ENCODE results near the gene TRIM50. TPM values are rescaled to one million over a fixed set of nuclear protein-coding genes. Genes with fewer than 3 reads are reported as not detected.

Gene TRIM50
- total and polyA plus RNA-seq, 2 of the 13 experiments (the other 11 are each of a cell fraction or from before 2014, with no cell fraction given) = 4.2 to 24.5 TPM

DNA sequence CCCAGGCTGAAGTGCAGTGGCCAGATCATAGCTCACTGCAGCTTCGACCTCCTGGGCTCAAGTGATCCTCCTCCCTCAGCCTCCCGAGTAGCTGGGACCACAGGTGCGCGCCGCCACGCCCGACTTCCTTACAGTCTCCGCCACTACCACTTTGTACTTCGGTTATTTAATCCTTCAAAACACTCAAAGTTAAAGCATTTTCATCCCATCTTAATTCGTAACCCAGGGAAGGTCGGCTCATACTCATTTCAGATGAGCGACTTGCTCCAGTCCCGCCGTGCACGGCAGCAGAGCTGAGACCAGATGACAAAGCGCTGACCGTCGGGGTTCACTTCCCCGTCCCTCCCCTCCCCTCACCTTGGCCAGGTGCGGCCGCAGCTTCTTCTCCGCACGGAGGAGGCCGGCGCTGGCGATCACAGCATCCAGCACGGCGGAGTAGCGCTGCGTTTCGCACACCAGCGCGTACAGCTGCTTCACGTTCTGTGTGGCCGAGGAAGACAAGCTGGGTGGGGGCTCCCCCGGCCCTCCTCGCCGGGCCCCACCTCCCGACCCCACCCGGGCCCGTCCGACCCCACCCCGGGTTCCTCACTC lies 19.7 kb downstream of the TRIM50 start (continued):
- TF ChIP-seq ZBTB38 (CRISPR knock-in tag; IDR thresholded peaks at IDR 0.05) = 0 out of 2 replicates have a peak, but pooled peaks have one; percentile 19
- TF ChIP-seq, protein P1, sequence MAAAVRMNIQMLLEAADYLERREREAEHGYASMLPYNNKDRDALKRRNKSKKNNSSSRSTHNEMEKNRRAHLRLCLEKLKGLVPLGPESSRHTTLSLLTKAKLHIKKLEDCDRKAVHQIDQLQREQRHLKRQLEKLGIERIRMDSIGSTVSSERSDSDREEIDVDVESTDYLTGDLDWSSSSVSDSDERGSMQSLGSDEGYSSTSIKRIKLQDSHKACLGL (CRISPR knock-in tag; IDR thresholded peaks at IDR 0.05) = peak; percentile 7; the same call in 1 of the 2 replicates
- TF ChIP-seq ZFP1 (CRISPR knock-in tag; IDR thresholded peaks at IDR 0.05) = no peak
- peak; percentile 50 for TF ChIP-seq ZNF777 (CRISPR knock-in tag; IDR thresholded peaks at IDR 0.05)
- 0 out of 2 replicates have a peak, but pooled peaks have one; percentile 32 for TF ChIP-seq ZNF484 (CRISPR knock-in tag; IDR thresholded peaks at IDR 0.05; ENCODE audit: borderline replicate concordance, low read depth)

DNA sequence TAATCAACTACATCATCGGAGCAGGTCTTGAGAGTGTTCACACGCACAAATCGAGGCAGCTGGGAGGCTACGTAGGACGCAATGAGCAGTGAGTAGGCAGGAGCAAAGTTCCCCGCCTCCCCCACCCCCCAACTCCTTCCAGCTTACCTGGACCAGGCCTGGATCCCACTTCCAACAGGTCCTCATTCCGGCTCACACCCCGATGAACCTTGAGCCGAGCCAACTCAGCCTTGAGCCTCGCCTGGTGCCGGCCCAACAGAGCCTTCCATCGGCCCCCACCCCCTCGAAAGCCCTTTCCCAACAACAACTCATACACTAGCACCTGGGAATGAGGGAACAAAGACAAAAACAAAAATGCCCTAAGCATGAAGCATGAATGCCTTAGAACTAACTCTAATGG lies 20.4 kb downstream of the TRIM50 start:
- Histone ChIP-seq H3K27me3 (ENCODE audit: control insufficient read depth in 1 of 2, insufficient read depth in 2 of 2, low read length in 2 of 2) (no peaks in the 10 kb centered on the region; a peak in 1 of 5 replicates), H3K36me3 (replicated peaks in 1 of 2; ENCODE audit: control insufficient read depth in 1 of 2, insufficient read depth in 2 of 2, low read length in 2 of 2) (peaks cover 7 to 18% of the 10 kb centered on the region in 2 experiments; a peak in 3 of 5 replicates), H3K4me2 (ENCODE audit: low read depth, low read length) (peak overlapping the region; percentile 92), H4K20me1 (ENCODE audit: insufficient read depth, low read length) (no peaks in the 10 kb centered on the region), H2AFZ (ENCODE audit: low read length) (no peak overlapping the region), H3K9ac (ENCODE audit: insufficient read depth, low read depth, low read length) (peak overlapping the region; percentile 76; the same call in 1 of the 2 replicates), H3K4me3 (replicated peaks in 1 of 3; ENCODE audit: insufficient read depth in 1 of 3, low read depth in 2 of 3, low read length in 3 of 3) (peak overlapping the region; percentile 78 to 92 (median 82)), H3K4me1 (ENCODE audit: insufficient read depth, low read length) (peaks cover 22% of the 10 kb centered on the region), H3K9me3 (ENCODE audit: low read length) (no peaks in the 10 kb centered on the region), H3K79me2 (ENCODE audit: insufficient read depth, low read length) (peaks cover 13% of the 10 kb centered on the region), H3K27ac (ENCODE audit: extremely low read length, insufficient read depth, low read length) (no peak overlapping the region)
- no peak for DNase-seq (ENCODE audit: low spot score)
- 86% methylated on average over 12 of the region's 13 CpGs for WGBS (ENCODE audit: low lambda C conversion rate)
- no peak for ATAC-seq
- POLR2A ChIA-PET = no interaction called here
- intact Hi-C loops (cut with micrococcal nuclease; ENCODE audit: unreplicated experiment) = no loop called here
- BruUV-seq (replicated peaks) = no TSS peak
- CTCF ChIA-PET (ENCODE audit: low intra/inter-chr PET ratio, low total read pairs) = no interaction called here
- no peak for FAIRE-seq
- no peak for TF ChIP-seq PPARG (CRISPR knock-in tag; conservative IDR thresholded peaks at IDR 0.05)
- no peak for TF ChIP-seq ZNF263 (CRISPR knock-in tag; IDR thresholded peaks at IDR 0.05)
- TF ChIP-seq, protein P2, sequence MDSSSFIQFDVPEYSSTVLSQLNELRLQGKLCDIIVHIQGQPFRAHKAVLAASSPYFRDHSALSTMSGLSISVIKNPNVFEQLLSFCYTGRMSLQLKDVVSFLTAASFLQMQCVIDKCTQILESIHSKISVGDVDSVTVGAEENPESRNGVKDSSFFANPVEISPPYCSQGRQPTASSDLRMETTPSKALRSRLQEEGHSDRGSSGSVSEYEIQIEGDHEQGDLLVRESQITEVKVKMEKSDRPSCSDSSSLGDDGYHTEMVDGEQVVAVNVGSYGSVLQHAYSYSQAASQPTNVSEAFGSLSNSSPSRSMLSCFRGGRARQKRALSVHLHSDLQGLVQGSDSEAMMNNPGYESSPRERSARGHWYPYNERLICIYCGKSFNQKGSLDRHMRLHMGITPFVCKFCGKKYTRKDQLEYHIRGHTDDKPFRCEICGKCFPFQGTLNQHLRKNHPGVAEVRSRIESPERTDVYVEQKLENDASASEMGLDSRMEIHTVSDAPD (CRISPR knock-in tag; IDR thresholded peaks at IDR 0.05) = no peak
- TF ChIP-seq ZNF224 (CRISPR knock-in tag; IDR thresholded peaks at IDR 0.05) = no peak
- TF ChIP-seq, protein P3, sequence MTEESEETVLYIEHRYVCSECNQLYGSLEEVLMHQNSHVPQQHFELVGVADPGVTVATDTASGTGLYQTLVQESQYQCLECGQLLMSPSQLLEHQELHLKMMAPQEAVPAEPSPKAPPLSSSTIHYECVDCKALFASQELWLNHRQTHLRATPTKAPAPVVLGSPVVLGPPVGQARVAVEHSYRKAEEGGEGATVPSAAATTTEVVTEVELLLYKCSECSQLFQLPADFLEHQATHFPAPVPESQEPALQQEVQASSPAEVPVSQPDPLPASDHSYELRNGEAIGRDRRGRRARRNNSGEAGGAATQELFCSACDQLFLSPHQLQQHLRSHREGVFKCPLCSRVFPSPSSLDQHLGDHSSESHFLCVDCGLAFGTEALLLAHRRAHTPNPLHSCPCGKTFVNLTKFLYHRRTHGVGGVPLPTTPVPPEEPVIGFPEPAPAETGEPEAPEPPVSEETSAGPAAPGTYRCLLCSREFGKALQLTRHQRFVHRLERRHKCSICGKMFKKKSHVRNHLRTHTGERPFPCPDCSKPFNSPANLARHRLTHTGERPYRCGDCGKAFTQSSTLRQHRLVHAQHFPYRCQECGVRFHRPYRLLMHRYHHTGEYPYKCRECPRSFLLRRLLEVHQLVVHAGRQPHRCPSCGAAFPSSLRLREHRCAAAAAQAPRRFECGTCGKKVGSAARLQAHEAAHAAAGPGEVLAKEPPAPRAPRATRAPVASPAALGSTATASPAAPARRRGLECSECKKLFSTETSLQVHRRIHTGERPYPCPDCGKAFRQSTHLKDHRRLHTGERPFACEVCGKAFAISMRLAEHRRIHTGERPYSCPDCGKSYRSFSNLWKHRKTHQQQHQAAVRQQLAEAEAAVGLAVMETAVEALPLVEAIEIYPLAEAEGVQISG (CRISPR knock-in tag; IDR thresholded peaks at IDR 0.05) = no peak
- TF ChIP-seq, protein P4, sequence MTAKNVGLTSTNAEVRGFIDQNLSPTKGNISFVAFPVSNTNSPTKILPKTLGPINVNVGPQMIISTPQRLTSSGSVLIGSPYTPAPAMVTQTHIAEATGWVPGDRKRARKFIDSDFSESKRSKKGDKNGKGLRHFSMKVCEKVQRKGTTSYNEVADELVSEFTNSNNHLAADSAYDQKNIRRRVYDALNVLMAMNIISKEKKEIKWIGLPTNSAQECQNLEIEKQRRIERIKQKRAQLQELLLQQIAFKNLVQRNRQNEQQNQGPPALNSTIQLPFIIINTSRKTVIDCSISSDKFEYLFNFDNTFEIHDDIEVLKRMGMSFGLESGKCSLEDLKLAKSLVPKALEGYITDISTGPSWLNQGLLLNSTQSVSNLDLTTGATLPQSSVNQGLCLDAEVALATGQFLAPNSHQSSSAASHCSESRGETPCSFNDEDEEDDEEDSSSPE (CRISPR knock-in tag; IDR thresholded peaks at IDR 0.05) = no peak
- TF ChIP-seq ZSCAN20 (CRISPR knock-in tag; IDR thresholded peaks at IDR 0.05; ENCODE audit: borderline replicate concordance) = no peak
- no peak for TF ChIP-seq FIP1L1 (IDR thresholded peaks at IDR 0.05; ENCODE audit: borderline replicate concordance, insufficient read depth, low read depth, low read length)
- in situ Hi-C loops (cut with HindIII; ENCODE audit: extremely low pct_ligation_motif_present, low pct_unique_long_range_greater_than_20kb) = no loop called here
